DND-41 (cell line): Measurements from ENCODE around the gene GPATCH4.

Source experiments
- ATAC-seq: fragments of 200-7000 bp; cut with Tn5 transposase; 3 replicates; pipeline ENCODE4 v1.9.1; 2021; ENCODE audit warnings: low read depth; ENCODE audit not compliant: insufficient read depth
- DNase-seq: peaks from one replicate; pipeline ENCODE4 v3.0.0-alpha.2; 2020
- H2AFZ ChIP-seq: 2 replicates; pipeline ENCODE4 v1.6.0; 2012; ENCODE audit warnings: low read depth, low read length
- H3K27ac ChIP-seq: 2 replicates; pipeline ENCODE4 v1.5.1; 2012; ENCODE audit warnings: low read length, inconsistent platforms
- H3K27me3 ChIP-seq: fragments of 200-600 bp; sonication (generic); 2 replicates; pipeline ENCODE4 v1.6.0; 2012; ENCODE audit warnings: low read length, mild to moderate bottlenecking, inconsistent platforms; ENCODE audit not compliant: insufficient read depth, poor library complexity
- H3K36me3 ChIP-seq: 2 replicates; pipeline ENCODE4 v1.5.1; 2012; ENCODE audit warnings: low read length, inconsistent platforms; ENCODE audit not compliant: insufficient read depth
- H3K4me1 ChIP-seq: 2 replicates; pipeline ENCODE4 v1.5.1; 2012; ENCODE audit warnings: mild to moderate bottlenecking, low read length; ENCODE audit not compliant: insufficient read depth
- H3K4me2 ChIP-seq: 2 replicates; pipeline ENCODE4 v1.6.0; 2012; ENCODE audit warnings: mild to moderate bottlenecking, moderate library complexity, low read length, inconsistent platforms; ENCODE audit not compliant: insufficient read depth
- H3K4me3 ChIP-seq, 2 experiments: fragments of 200-600 bp in 1 of 2; shearing (Covaris generic) in 1 of 2; 2 replicates each; pipeline ENCODE4 v1.5.1; 2012 to 2016; ENCODE audit warnings: inconsistent platforms in 2 of 2, low read length in 2 of 2, mild to moderate bottlenecking in 2 of 2, low read depth in 1 of 2, moderate library complexity in 1 of 2
- H3K79me2 ChIP-seq: 2 replicates; pipeline ENCODE4 v1.6.0; 2012; ENCODE audit warnings: low read length, inconsistent platforms; ENCODE audit not compliant: insufficient read depth
- H3K9ac ChIP-seq: 2 replicates; pipeline ENCODE4 v1.6.0; 2012; ENCODE audit warnings: low read depth, mild to moderate bottlenecking, inconsistent platforms, low read length, moderate library complexity
- H3K9me3 ChIP-seq: 2 replicates; pipeline ENCODE4 v1.5.1; 2012; ENCODE audit warnings: low read length, moderate library complexity, mild to moderate bottlenecking, inconsistent platforms; ENCODE audit not compliant: insufficient read depth, severe bottlenecking
- H4K20me1 ChIP-seq: 2 replicates; pipeline ENCODE4 v1.6.0; 2012; ENCODE audit warnings: low read length; ENCODE audit not compliant: insufficient read depth
- CTCF ChIP-seq: IDR thresholded peaks from 2 replicates; pipeline ENCODE4 v1.5.1; 2012; ENCODE audit warnings: borderline replicate concordance, low read length, moderate library complexity, mild to moderate bottlenecking; ENCODE audit not compliant: poor library complexity, severe bottlenecking; ENCODE audit errors: extremely low read depth
- EZH2 ChIP-seq: IDR thresholded peaks from 3 replicates; pipeline ENCODE4 v1.6.1; 2012; ENCODE audit warnings: borderline replicate concordance, low read depth, mild to moderate bottlenecking, moderate library complexity, low read length, inconsistent platforms; ENCODE audit not compliant: severe bottlenecking

Gene GPATCH4

DNA sequence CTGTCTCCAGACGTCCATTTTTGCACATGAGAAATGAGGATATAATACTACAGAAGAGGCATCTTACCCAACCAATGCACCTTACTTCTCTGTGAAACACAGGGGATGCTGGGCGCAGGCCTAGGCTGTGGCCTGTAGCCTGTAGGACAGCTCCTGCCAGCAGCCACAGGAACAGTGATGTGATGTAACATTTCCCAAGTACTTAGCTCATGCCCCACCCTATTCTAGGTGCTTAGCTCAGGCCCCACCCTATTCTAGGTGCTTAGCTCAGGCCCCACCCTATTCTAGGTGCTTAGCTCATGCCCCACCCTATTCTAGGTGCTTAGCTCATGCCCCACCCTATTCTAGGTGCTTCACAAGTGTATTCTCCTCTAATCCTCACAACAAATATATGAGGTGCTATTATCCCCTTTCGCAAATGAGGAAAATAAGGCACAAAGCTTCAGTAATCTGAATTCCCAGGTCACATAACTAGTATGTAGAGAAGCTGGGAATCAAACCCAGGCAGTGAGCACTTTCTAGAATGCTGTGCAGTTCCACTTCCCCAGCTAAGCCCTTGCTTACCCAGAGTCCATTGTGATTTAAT lies 14.3 kb downstream of the GPATCH4 start:
- TF ChIP-seq CTCF (no peak), EZH2 (no peak)
- H3K9ac ChIP-seq = no peak overlapping the region
- no peak for ATAC-seq

GRCh38 chr1:156586323-156586722 lies 15.0 kb downstream of the GPATCH4 start:
- no peaks in the 10 kb centered on the region for H3K9me3 ChIP-seq
- H3K9ac ChIP-seq = no peak overlapping the region
- H3K27me3 ChIP-seq = no peaks in the 10 kb centered on the region
- ATAC-seq (no peak), DNase-seq (no peak)
- H3K27ac ChIP-seq = no peak overlapping the region
- H3K4me2 ChIP-seq = no peak overlapping the region
- H3K4me3 ChIP-seq = no peak overlapping the region
- peaks cover 29% of the 10 kb centered on the region for H3K79me2 ChIP-seq
- H2AFZ ChIP-seq = no peak overlapping the region
- peaks cover 46% of the 10 kb centered on the region for H3K4me1 ChIP-seq
- TF ChIP-seq EZH2 = no peak
- TF ChIP-seq CTCF = no peak
- H4K20me1 ChIP-seq = no peaks in the 10 kb centered on the region
- H3K36me3 ChIP-seq = peaks cover 29% of the 10 kb centered on the region

More for the DNA sequence above, 14.3 kb downstream of the GPATCH4 start:
- Histone ChIP-seq H2AFZ (no peak overlapping the region), H3K9me3 (no peaks in the 10 kb centered on the region), H3K27ac (no peak overlapping the region), H3K36me3 (peaks cover 29% of the 10 kb centered on the region), H3K27me3 (no peaks in the 10 kb centered on the region), H3K79me2 (peaks cover 29% of the 10 kb centered on the region), H3K4me3 (no peak overlapping the region), H4K20me1 (no peaks in the 10 kb centered on the region), H3K4me1 (peaks cover 42% of the 10 kb centered on the region), H3K4me2 (no peak overlapping the region)
- DNase-seq = no peak

DNA sequence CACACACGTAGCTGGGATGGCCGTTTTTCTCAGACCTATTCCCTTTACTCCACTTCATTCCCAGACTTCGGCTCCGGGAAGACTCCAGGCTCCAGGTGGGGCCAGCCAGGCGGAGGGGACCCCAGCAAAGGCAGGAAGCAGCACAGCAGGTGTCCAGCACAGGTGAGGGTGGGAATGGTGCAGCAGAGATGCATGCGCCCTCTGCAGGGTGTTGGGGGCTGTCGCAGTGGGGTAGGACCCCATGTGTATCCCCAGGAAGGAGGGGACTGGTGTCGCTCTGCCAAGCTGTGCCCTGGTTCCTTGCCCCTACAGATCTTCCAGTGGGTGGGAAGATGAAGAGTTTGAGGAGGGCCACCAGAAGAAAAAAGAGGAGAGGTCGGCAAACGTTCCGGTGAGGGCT lies 16.5 kb downstream of the GPATCH4 start:
- no peak for DNase-seq
- Histone ChIP-seq H3K9ac (peak overlapping the region; percentile 14; the same call in 1 of the 2 replicates), H3K4me3 (no peak overlapping the region)

More for the DNA sequence above, 16.5 kb downstream of the GPATCH4 start:
- H3K36me3 ChIP-seq = peaks cover 29% of the 10 kb centered on the region
- no peaks in the 10 kb centered on the region for H3K9me3 ChIP-seq
- H3K27me3 ChIP-seq = no peaks in the 10 kb centered on the region
- H3K4me2 ChIP-seq = no peak overlapping the region
- no peaks in the 10 kb centered on the region for H4K20me1 ChIP-seq
- no peak for ATAC-seq
- TF ChIP-seq EZH2 (no peak), CTCF (peak; percentile 54)
- H2AFZ ChIP-seq = no peak overlapping the region
- H3K27ac ChIP-seq = no peak overlapping the region
- H3K4me1 ChIP-seq = peaks cover 43% of the 10 kb centered on the region
- peaks cover 28% of the 10 kb centered on the region for H3K79me2 ChIP-seq
